HepG2 (cell line): Measurements from ENCODE around the gene RIOK3. TPM values are rescaled to one million over a fixed set of nuclear protein-coding genes. Genes with fewer than 3 reads are reported as not detected.

Source experiments
- ATAC-seq: fragments of 200-7000 bp; cut with Tn5 transposase; 3 replicates; pipeline ENCODE4 v1.9.1; 2020; ENCODE audit warnings: mild to moderate bottlenecking, moderate library complexity
- BruUV-seq: library from RNA; stranded (reverse); fragments of 400-500 nt; replicated peaks from 2 replicates; lab custom pipeline; 2021; lab: Mats Ljungman, UMichigan
- CTCF ChIA-PET: fragments of 300-600 bp; formaldehyde crosslinking; extraction: SDS; loops from one replicate; lab custom pipeline; 2021; ENCODE audit warnings: low total read pairs, inconsistent platforms, low intra/inter-chr PET ratio; lab: Yijun Ruan, JAX
- POLR2A ChIA-PET: fragments of 350-600 bp; sonication (Branson Sonifier 250); formaldehyde crosslinking; loops from one replicate; lab custom pipeline; 2020; ENCODE audit warnings: antibody characterized with exemption, inconsistent platforms; lab: Yijun Ruan, JAX
- DNase-seq: peaks from one replicate; pipeline ENCODE4 v3.0.0-alpha.2; 2015; ENCODE audit warnings: low spot score
- FAIRE-seq: peaks from 3 replicates; lab custom pipeline; 2011; peaks lifted over from hg19 to GRCh38; lab: Jason Lieb, UNC
- H2AFZ ChIP-seq: one replicate; pipeline ENCODE4 v1.6.1; 2011; ENCODE audit warnings: low read length, inconsistent platforms
- H3K27ac ChIP-seq: fragments of 300-600 bp; 3 replicates; pipeline ENCODE4 v1.8.0; 2011; ENCODE audit warnings: mixed run types, mild to moderate bottlenecking, mixed read lengths, low read length, inconsistent platforms; ENCODE audit not compliant: insufficient read depth; ENCODE audit errors: extremely low read length
- H3K27me3 ChIP-seq, 2 experiments: fragments of 200-600 bp in 1 of 2; 2 replicates in 1 of 2; 3 replicates in 1 of 2; pipeline versions ENCODE4 v1.6.0 to v1.8.0; 2011; ENCODE audit warnings: low read length in 2 of 2, mild to moderate bottlenecking in 2 of 2, moderate library complexity in 2 of 2, inconsistent platforms in 1 of 2; ENCODE audit not compliant: insufficient read depth in 2 of 2, control insufficient read depth in 1 of 2
- H3K36me3 ChIP-seq, 2 experiments: fragments of 200-600 bp in 1 of 2; replicated peaks in 1 of 2; 2 replicates in 1 of 2; 3 replicates in 1 of 2; pipeline versions ENCODE4 v1.5.1 to v1.8.0; 2011; ENCODE audit warnings: low read length in 2 of 2, inconsistent platforms in 1 of 2; ENCODE audit not compliant: insufficient read depth in 2 of 2, control insufficient read depth in 1 of 2
- H3K4me1 ChIP-seq: 2 replicates; pipeline ENCODE4 v1.5.1; 2012; ENCODE audit warnings: low read length, inconsistent platforms; ENCODE audit not compliant: insufficient read depth
- H3K4me2 ChIP-seq: 2 replicates; pipeline ENCODE4 v1.6.0; 2011; ENCODE audit warnings: low read depth, low read length, inconsistent platforms
- H3K4me3 ChIP-seq, 3 experiments: fragments of 200-600 bp in 1 of 3; sonication (generic), shearing (Covaris generic) in 1 of 3; replicated peaks in 1 of 3; 2 replicates each; pipeline ENCODE4 v1.5.1; 2011 to 2016; ENCODE audit warnings: low read length in 3 of 3, inconsistent platforms in 2 of 3, low read depth in 2 of 3, mild to moderate bottlenecking in 2 of 3, control low read depth in 1 of 3, mixed read lengths in 1 of 3; ENCODE audit not compliant: insufficient read depth in 1 of 3
- H3K79me2 ChIP-seq: one replicate; pipeline ENCODE4 v1.6.1; 2011; ENCODE audit warnings: low read length, inconsistent platforms; ENCODE audit not compliant: insufficient read depth
- H3K9ac ChIP-seq: 2 replicates; pipeline ENCODE4 v1.6.0; 2011; ENCODE audit warnings: mild to moderate bottlenecking, low read depth, low read length, inconsistent platforms; ENCODE audit not compliant: insufficient read depth
- H3K9me3 ChIP-seq: 2 replicates; pipeline ENCODE4 v1.5.1; 2012; ENCODE audit warnings: mild to moderate bottlenecking, low read length
- H4K20me1 ChIP-seq: 2 replicates; pipeline ENCODE4 v1.6.0; 2011; ENCODE audit warnings: inconsistent platforms, mild to moderate bottlenecking, low read length, moderate library complexity; ENCODE audit not compliant: insufficient read depth
- E2F1 ChIP-seq: sonication (generic); formaldehyde crosslinking; IDR thresholded peaks from 2 replicates; pipeline ENCODE4 v1.5.0; 2020; ENCODE audit warnings: missing genetic modification reagents
- KDM1A ChIP-seq: IDR thresholded peaks from 2 replicates; pipeline ENCODE4 v1.6.1; 2016; ENCODE audit warnings: missing compliant biosample characterization
- KDM2A ChIP-seq: sonication (generic); formaldehyde crosslinking; IDR thresholded peaks from 2 replicates; pipeline ENCODE4 v1.4.0; 2020; ENCODE audit warnings: low read depth, missing genetic modification reagents, borderline replicate concordance
- RARG ChIP-seq: sonication (generic); formaldehyde crosslinking; IDR thresholded peaks from 2 replicates; pipeline ENCODE4 v1.4.0; 2020; ENCODE audit warnings: low read depth, mild to moderate bottlenecking, missing genetic modification reagents
- SMC3 ChIP-seq: IDR thresholded peaks from 2 replicates; pipeline ENCODE4 v1.6.1; 2011; ENCODE audit warnings: low read length, improper control_type of control experiment
- SOX6 ChIP-seq, 2 experiments: fragments of 450-650 bp in 1 of 2; sonication (generic) in 1 of 2; formaldehyde crosslinking in 1 of 2; IDR thresholded peaks; 2 replicates each; pipeline versions ENCODE4 v1.4.0 to v1.6.1; 2017 to 2020; ENCODE audit warnings: antibody characterized with exemption in 1 of 2, mild to moderate bottlenecking in 1 of 2, missing genetic modification reagents in 1 of 2
- ZNF263 ChIP-seq: sonication (generic); formaldehyde crosslinking; IDR thresholded peaks from 2 replicates; pipeline ENCODE4 v1.4.0; 2020; ENCODE audit warnings: missing genetic modification reagents
- ZNF430 ChIP-seq: sonication (generic); formaldehyde crosslinking; IDR thresholded peaks from 2 replicates; pipeline ENCODE4 v1.9.0; 2021; ENCODE audit warnings: mild to moderate bottlenecking, missing genetic modification reagents
- ZNF563 ChIP-seq: sonication (generic); formaldehyde crosslinking; IDR thresholded peaks from 2 replicates; pipeline ENCODE4 v1.8.0; 2022; ENCODE audit warnings: mild to moderate bottlenecking, moderate library complexity, missing genetic modification reagents
- ZNF589 ChIP-seq: sonication (generic); formaldehyde crosslinking; conservative IDR thresholded peaks from 2 replicates; pipeline ENCODE4 v1.8.0; 2022; ENCODE audit warnings: mild to moderate bottlenecking, moderate library complexity, missing genetic modification reagents
- ZNF687 ChIP-seq: sonication (generic); formaldehyde crosslinking; IDR thresholded peaks from 2 replicates; pipeline ENCODE4 v1.5.1; 2020; ENCODE audit warnings: mild to moderate bottlenecking, missing genetic modification reagents, moderate library complexity
- ZNF841 ChIP-seq: sonication (generic); formaldehyde crosslinking; IDR thresholded peaks from 2 replicates; pipeline ENCODE4 v1.8.1; 2023; ENCODE audit warnings: missing genetic modification reagents, borderline replicate concordance
- WGBS: methylation state at CpG from one replicate; pipeline ENCODE4 v1.1.6; 2017; ENCODE audit warnings: low lambda C conversion rate; 5-methylcytosine and 5-hydroxymethylcytosine counted together
- in situ Hi-C: cut with HindIII; loops from 2 replicates; pipeline ENCODE4 v1.10.0; 2017; ENCODE audit warnings: low pct_unique_long_range_greater_than_20kb; ENCODE audit not compliant: extremely low pct_ligation_motif_present
- intact Hi-C: fragments of 100-400 bp; cut with micrococcal nuclease; formaldehyde crosslinking; loops from one replicate; pipeline ENCODE4 v1.10.0; 2022; ENCODE audit not compliant: unreplicated experiment
- polyA plus RNA-seq, 8 experiments: library from polyadenylated mRNA; depleted of rRNA in 3 of 8; stranded (reverse) in 7 of 8; unstranded in 1 of 8; fragments of >200 nt; fragmentation: Illumina TruSeq in 4 of 8; extraction: Trizol in 4 of 8; gene quantifications; 2 replicates each; pipeline versions ENCODE4 v1.2.1 to v1.2.3, GENCODE V29; 2011 to 2016; ENCODE audit warnings: low read depth in 4 of 8, missing spikeins in 1 of 8, mixed read lengths in 1 of 8; ENCODE audit not compliant: insufficient read depth in 1 of 8
- total RNA-seq, 5 experiments: library from RNA; depleted of rRNA; stranded (reverse); fragments of >200 nt; fragmentation: Illumina TruSeq; extraction: Trizol; gene quantifications; 2 replicates each; pipeline ENCODE4 v1.2.3, GENCODE V29; 2016; ENCODE audit warnings: low read depth in 1 of 5
- TF ChIP-seq, protein P1 (sequence below): sonication (generic); formaldehyde crosslinking; IDR thresholded peaks from 2 replicates; pipeline ENCODE4 v1.4.0; 2020; ENCODE audit warnings: missing genetic modification reagents

RIOK3 gene
- total and polyA plus RNA-seq, 2 of the 13 experiments (the other 11 are each of a cell fraction or from before 2014, with no cell fraction given) = 26.7 to 36.0 TPM

GRCh38 chr18:23415515-23415914 is 37.6 kb upstream of the RIOK3 start (continued):
- TF ChIP-seq, protein P1, sequence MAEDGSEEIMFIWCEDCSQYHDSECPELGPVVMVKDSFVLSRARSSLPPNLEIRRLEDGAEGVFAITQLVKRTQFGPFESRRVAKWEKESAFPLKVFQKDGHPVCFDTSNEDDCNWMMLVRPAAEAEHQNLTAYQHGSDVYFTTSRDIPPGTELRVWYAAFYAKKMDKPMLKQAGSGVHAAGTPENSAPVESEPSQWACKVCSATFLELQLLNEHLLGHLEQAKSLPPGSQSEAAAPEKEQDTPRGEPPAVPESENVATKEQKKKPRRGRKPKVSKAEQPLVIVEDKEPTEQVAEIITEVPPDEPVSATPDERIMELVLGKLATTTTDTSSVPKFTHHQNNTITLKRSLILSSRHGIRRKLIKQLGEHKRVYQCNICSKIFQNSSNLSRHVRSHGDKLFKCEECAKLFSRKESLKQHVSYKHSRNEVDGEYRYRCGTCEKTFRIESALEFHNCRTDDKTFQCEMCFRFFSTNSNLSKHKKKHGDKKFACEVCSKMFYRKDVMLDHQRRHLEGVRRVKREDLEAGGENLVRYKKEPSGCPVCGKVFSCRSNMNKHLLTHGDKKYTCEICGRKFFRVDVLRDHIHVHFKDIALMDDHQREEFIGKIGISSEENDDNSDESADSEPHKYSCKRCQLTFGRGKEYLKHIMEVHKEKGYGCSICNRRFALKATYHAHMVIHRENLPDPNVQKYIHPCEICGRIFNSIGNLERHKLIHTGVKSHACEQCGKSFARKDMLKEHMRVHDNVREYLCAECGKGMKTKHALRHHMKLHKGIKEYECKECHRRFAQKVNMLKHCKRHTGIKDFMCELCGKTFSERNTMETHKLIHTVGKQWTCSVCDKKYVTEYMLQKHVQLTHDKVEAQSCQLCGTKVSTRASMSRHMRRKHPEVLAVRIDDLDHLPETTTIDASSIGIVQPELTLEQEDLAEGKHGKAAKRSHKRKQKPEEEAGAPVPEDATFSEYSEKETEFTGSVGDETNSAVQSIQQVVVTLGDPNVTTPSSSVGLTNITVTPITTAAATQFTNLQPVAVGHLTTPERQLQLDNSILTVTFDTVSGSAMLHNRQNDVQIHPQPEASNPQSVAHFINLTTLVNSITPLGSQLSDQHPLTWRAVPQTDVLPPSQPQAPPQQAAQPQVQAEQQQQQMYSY (CRISPR knock-in tag) = no peak
- no peak for TF ChIP-seq ZNF841 (CRISPR knock-in tag)
- TF ChIP-seq RARG (CRISPR knock-in tag) = no peak
- no peak for TF ChIP-seq KDM2A (CRISPR knock-in tag)

GRCh38 chr18:23416298-23416697 is 36.8 kb upstream of the RIOK3 start:
- Histone ChIP-seq H3K4me3 (no peak overlapping the region), H3K27me3 (no peaks in the 10 kb centered on the region), H2AFZ (no peak overlapping the region), H3K36me3 (0 out of 5 replicates have a peak, but pooled peaks cover 0 to 3% of the 10 kb centered on the region in 2 experiments), H3K9ac (no peak overlapping the region), H3K4me1 (0 out of 2 replicates have a peak, but pooled peaks cover 1% of the 10 kb centered on the region), H3K27ac (no peak overlapping the region), H3K4me2 (no peak overlapping the region), H3K79me2 (no peaks in the 10 kb centered on the region), H3K9me3 (no peaks in the 10 kb centered on the region), H4K20me1 (no peaks in the 10 kb centered on the region)
- ChIA-PET CTCF (no interaction called here), POLR2A (no interaction called here)
- WGBS = 100% methylated on average over 3 of the region's 3 CpGs
- FAIRE-seq (no peak), ATAC-seq (no peak), DNase-seq (no peak)
- intact Hi-C loops (no loop called here), in situ Hi-C loops (loop anchor here (25.0 kb wide), 1 partner anchor 604 kb away; no protein-coding TSS in a partner anchor)
- no TSS peak for BruUV-seq
- TF ChIP-seq KDM1A (CRISPR knock-in tag) = no peak
- TF ChIP-seq ZNF430 (CRISPR knock-in tag) = no peak
- TF ChIP-seq ZNF589 = no peak
- no peak for TF ChIP-seq SMC3
- no peak for TF ChIP-seq SOX6 (IDR thresholded peaks at IDR 0.05)
- no peak for TF ChIP-seq SOX6 (CRISPR knock-in tag; IDR thresholded peaks at IDR 0.05)
- TF ChIP-seq E2F1 (CRISPR knock-in tag) = no peak
- TF ChIP-seq ZNF687 = no peak
- no peak for TF ChIP-seq ZNF563
- TF ChIP-seq ZNF263 = no peak
